GM18517 (cell line): ENCODE results near the gene CISH.

ENCODE experiments used
- ATAC-seq: cut with Tn5 transposase; IDR thresholded peaks from one replicate; pipeline ENCODE4 v1.9.1; 2021; ENCODE audit warnings: mild to moderate bottlenecking, moderate library complexity; ENCODE audit not compliant: unreplicated experiment

Gene CISH

DNA sequence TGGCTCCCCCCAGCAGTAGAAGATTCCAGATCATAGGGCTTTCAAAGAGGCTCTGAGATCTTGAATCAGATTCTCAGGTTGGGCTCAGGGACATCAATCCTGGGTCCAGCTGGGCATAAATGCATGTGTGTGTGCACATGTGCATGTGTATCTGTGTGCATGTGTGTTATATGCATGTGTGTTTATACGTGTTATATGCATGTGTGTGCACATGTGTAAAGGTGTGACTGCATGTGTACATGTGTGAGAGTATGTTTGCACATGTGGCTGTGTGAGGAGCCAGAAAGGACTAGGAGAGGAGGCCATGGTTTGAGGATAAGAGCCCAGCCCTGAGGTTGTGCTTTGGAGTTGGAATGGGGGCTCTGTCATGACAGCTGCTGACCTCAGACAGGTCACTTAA, 3.6 kb upstream of the CISH start:
- ATAC-seq, result no peak

DNA sequence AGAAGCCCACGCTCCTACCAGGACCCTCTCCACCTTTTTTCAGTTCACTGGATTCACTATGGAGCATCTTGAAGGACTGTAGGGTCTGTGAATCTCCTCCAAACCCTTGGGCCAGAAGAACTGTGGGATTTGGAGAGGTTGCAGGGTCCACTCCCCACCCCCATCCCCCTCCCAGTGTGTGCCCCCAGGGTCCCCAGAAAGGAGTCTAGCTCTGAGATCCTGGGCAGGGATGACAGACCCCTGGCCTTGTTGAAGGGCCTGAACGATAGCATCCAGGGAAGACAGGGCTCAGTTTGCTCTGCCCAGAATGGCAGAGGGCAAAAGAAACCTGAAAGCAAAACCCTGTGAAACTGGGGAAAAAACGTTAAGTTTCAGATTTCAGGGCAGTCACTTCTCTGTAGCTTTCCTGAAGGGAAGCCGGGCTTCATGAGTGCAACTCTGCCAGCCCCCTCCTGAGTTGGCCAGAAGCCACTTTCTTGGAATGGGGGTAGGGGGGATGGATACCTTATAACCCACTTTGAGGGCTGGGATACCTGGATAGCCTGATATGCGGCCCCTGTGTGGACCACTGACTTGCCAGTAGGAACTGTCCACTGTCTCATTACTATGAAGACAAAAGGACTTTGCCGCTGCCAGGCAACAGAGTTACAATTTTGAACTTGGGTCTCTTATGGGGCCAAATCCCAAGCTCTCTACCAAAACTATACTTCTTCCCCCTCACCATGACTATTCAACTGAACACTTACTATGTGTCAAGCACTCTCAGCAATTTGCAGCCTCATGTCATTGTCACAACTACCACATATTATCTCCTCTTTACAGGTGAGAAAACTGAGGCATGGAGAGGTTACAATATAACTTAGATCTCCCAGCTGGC, 1.6 kb upstream of the CISH start:
- ATAC-seq, result no peak

DNA sequence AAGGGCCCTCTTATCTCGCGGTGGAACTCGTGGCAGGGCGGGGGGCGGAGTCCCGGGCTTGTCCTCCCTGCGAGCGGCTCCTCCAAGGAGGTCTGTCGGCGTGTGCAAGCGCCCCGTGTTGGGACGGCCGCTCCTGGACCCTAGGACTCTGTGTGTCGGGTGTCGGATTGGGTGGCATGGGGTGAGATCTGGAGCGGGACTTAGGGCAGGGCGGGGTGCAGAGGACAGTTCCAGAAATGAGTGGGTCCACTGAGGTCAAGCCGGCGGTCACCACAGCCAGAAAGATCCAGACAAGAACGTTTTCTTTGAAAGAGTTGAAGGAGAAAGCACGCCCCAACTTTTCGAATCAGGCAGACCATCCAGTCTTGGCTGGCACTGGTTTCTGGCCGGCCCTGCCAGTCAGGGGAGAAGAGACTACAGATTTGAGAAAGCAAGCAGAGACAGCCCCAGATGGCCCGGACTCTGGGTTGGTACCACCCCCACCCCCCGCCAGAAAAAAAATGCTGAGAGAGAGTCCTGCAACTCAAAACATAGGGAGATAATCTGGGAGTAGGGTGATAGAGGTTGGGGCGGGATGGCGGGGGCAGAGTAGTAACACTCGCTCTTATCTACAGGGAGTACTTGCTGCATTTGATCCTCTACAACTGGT, 784 bp upstream of the CISH start:
- no peak for ATAC-seq

DNA sequence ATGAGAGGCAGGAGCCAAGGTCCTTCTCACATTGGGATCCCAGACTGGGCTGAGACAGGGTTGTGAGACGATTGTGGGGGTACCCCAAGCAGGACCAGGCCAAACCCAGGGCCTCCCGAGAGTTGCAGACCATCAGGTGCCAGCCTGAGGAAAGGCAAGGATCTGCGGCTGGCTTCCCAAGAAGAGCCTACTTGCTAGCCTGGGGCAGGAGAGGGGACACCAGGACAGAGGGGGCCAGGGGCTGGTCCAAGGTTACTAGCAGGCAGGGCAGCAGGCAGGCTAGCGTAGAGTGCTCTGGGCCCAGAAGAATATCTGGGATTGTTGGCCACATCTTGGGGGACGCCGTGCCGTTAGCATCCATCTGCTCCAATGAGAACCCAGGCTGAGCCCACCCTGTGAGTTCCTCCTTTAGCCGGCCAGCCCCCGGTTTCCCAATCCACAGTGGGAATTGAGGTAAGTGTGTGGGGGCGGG, 546 bp downstream of the CISH start:
- ATAC-seq, result no peak

DNA sequence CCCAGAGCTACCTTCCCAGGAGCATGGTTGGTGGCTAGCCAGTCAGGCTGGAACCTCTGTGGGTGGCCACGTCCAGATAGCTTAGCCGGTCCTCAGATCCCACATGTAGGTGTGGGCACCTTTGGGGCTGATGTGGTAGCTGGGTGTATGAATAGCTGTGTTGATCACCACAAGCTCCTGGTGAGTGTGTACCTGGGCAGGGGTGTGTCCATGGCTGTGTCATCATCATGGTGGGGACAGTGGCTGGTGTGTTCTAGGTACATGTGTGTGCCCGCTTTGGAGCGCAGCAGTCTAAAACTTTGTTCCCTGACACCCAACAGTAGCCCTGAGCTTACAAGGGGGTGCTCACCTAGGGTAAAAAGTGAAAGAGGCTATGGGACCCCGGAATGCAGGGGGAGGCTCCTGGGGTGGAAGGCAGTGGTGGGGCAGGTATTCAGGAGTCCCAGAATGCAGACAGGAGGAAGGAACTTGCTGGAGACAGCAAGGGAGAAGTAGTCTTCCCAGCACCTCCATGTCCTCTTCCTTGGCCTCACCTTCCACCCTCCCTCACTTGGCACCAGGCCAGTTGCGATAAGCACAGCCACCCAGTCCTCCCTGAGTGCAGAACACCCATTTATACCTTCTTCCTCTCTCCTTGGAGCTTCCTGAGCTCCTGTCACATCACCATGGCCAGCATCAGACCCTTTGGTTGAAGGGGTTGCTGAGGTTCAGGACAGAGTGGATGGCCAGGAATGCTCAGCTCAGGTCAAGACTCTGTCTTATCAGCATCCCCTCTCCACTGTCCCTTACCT, 1.2 kb downstream of the CISH start:
- no peak for ATAC-seq

DNA sequence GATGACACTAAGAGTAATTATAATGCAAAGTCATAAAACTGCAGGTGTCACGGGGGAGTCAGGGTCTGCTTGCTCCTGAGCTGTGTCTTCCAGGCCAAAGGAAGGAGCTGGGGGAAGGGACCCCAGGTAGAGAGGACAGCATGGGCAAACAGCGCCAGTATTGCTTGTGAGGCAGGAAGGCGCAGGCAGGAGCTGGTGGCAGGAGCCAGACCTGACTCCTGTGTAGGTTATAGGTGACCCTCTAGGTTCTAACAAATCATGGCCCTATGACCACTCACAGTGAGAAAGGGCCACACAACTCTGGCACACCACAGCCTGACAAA, 1.9 kb downstream of the CISH start:
- ATAC-seq, result no peak

DNA sequence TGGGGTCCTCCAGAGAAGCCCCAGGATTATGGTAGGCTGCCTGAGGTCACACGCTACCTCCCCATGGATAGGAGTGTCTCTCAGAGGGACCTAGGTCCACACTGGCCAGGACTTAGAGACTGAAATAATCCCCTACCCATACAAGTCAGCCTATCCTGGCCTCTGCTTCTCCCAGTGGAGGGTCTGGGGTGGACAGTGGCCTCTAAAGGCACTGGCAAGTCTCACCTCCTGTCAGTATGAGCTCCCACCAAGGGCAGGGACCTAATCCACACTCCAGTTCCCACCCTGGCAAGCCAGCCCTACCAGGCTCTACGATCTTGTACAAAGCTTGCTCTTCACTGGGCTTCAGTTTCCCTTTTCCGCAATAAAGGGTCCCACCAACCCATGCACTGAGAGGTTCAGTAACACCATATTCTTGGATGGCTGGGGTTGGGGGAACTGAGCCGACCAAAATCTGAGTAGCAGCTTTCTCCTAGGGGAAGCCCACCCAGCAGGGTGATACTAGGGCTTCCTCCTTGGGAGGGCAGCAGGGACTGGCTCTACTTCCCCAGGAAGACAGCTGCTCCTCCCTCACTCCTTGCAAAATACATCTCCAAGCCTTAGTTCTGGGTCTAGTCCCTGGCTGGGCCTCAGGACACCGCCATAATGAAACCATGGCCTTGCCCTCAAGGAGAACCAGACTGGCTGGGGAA, 2.4 kb downstream of the CISH start:
- no peak for ATAC-seq

DNA sequence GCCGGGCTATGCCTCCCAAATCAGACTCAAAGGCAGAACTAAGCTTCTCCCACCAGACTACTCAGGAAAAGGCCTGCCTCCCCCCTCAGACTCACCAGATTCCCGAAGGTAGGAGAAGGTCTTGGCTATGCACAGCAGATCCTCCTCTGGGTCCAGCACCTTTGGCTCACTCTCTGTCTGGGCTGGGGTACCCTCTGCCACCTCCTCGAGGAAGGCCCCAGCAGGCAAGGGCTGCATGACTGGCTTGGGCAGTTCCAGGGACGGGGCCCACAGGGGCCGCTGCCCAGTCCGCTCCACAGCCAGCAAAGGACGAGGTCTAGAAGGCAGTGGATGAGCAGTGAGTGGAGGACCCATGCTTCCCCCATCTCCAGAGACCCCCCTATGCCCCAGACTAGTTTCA, 3.3 kb downstream of the CISH start:
- ATAC-seq, result no peak

DNA sequence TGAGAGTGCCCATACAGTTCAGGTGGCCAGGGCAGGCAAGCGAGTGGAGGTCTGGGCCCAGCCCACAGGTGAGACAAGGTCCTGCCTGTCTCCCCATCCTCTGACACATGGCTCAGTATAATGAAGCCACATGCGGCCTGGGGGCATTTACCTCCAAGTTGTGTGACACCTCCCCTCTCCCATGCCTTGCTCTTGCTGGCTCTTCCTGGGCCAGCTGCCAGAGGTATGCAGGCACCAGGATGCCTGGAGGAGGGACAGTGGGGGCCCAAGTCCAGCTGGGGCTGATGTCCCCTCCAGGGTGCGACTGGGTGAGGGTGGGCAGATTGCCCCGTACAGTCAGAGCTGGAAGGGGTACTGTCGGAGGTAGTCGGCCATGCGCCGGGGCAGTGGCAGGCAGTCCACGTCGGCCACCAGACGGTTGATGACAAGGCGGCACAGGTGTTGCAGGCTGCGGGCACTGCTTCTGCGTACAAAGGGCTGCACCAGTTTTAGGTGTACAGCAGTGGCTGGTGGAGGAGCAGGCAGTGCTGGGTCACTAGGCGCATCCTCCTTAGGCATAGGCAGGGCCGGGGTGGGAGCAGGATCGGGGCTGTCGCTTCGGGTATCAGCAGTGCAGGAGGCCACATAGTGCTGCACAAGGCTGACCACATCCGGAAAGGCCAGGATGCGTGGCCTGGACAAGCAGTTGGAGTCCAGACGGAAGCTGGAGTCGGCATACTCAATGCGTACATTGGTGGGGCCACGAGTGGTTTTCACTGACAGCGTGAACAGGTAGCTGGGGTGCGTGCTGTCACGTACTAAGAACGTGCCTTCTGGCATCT, 4.1 kb downstream of the CISH start:
- no peak for ATAC-seq

DNA sequence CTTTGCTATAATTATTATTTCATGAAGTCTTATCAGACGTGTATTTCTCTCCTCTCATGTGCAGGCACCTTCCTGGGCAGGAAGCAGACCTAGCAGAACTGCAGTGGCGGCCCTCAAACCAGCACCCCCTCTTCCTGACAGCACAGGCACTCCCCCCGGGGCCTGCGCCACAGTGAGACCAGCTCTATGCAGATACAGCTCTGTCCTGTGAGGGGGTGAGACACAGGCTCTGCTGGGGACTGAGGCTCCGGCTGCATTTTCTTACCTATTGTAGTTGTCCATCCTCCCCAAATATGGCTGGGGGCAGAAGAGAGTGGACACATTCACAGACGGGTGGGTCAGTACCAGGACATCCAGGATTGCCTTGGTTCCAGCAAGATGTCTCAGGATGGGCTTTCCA, 5.0 kb downstream of the CISH start:
- ATAC-seq, result no peak

DNA sequence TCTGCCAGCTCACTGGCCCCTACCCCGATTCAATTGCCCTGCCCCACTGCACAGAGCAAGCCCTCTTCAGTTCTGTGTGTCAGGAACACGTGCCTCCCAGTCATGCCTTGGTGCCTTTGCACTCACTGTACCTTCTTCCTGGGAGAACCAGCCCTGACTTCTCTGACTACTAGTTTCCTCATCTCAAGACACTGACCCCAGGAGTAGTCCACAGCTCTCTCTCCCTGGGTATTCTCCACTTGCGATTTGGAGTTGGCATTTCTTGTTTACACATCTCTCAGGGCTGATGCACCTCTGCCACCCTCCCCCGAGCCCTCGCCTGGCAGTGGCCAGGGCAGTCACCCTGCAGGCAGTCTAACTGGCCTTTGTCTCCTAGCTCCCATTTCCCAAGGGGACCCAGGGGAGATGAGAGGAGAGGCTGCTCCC, 5.7 kb downstream of the CISH start:
- ATAC-seq, result no peak

DNA sequence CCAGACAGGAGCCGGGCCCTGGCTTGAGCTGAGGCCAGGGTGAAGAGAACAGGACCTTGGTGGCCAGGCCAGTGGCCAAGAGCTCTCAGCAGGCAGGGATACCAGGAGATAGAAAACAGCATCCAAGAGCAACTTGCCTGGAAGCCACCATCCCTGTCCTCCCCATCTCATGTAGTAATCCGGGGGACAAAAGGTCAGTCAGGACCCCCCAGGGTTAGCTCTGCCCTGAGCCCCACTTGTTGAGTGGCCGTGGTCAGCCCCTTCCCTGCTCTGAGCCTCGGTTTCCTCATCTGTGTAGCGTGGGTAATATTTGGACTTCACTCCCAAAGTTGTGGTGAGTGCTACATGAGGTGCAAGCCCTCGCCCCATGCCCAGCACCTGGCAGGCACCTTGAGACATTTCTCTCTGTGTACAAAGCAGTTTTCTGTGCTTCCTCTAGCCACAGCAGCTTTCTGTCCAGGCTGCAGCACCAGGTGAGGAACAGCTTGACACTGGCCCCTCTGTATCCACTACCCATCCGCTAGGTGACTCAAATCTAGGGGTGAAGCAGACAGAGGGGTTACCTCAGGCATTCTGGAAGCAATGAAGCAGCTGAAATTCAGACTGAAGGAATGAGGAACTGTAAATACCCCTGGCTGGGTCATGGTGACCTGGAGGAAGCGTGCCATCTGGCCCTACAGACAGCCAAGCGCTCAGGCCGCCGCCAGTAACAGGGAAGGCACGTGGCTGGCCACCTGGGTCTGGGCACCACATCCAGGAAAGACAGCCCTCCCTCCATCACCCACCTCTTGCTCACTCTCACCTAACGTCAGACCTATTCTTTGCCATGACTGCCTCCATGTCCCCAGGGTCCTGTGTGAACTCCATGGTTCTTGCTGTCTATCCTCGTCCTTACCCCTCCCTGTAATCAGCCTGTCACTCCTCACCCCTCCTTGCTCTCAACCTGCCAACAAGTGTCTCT, 6.7 kb downstream of the CISH start:
- no peak for ATAC-seq

DNA sequence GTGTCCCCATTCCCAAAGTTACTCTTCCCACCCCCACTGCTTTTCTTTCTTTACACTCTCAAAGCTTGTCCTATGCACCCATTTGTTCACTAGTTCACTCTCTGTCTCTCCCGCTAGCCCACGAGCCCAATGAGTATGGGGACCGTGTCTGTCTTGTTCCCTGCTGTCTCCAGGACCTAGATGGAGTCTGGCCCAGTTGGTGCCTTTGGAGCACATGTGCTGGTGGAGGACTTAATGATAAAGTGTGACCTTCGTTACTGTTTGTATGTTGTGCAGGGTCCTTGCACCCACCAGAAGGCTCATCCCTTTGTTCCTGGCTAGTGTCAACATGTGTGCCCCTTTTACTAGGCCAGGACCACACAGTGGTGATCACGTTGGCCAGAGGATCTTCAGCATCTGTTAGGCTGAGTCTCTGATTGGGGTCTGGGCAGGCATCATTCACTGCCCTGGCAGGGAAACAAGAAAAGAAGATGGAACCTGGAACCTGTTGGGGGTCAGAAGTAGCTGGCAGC, 7.4 kb downstream of the CISH start:
- no peak for ATAC-seq

DNA sequence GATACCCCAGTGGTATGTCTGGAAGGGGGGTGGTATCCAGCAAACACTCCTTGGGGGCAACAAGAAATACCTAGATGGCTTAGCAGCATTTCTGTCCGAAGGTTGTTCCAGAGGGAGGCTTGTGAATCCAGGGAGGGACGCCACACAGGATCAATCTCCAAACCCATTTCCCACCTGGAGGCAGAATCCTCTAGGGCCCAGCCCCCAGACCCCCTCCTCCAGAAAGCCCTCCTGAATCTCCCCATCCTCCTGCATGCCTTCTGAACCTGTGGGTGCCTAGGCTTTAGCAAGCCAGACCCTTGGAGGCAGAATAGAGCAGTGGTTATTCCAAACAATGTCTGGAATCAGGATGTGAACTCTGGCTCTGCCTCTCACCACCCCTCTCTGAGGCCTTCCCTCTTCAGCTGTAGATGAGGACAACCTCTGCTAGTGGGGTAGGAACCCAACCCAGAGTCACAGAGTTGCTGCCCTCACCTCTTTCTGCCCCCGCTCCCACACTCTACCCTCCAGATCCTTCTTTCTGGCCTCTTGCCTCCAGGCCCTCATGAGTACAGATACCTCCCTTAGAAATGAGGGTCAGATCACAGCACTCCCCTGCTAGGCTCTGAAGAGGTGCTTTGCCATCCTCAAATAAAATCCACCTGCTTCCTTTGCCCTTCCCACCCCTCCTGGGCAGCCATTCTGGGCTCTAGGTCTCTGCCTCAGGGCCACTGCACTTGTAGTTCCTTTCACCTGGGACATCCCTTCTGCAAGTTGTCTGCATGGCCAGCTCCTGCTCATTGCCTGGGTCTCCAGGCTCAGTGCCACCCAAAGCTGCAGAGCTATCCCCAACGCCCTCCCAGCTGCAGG, 8.1 kb downstream of the CISH start:
- ATAC-seq, result no peak

DNA sequence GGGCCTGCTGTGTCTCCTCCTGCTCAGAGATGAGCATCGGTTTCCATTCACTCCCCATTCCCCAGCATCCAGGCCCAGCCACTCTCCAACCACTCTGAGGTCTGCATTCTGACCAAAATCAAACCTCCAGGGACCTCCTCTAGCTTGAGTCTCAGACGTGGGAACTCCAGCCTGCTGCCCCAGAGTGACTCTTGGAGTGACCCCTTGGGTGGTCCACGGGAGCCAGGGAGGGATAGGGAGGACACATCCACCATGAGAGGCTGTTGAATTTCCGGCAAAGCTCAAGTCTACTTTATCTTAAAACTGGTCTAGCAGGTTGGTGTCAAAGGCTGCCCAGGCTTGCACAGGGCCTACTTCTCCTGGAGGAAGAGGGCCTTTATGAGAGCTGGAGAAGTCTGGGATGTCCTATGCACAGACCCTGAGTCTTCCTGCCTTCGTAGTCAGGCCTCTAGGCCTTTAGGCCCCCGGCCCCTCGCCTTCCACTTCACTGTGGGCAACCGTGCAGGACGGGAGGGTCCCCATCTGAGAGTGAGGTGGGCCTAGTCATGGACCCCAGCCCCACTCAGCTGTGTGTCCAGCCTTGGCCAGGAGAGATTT, 8.9 kb downstream of the CISH start:
- no peak for ATAC-seq

DNA sequence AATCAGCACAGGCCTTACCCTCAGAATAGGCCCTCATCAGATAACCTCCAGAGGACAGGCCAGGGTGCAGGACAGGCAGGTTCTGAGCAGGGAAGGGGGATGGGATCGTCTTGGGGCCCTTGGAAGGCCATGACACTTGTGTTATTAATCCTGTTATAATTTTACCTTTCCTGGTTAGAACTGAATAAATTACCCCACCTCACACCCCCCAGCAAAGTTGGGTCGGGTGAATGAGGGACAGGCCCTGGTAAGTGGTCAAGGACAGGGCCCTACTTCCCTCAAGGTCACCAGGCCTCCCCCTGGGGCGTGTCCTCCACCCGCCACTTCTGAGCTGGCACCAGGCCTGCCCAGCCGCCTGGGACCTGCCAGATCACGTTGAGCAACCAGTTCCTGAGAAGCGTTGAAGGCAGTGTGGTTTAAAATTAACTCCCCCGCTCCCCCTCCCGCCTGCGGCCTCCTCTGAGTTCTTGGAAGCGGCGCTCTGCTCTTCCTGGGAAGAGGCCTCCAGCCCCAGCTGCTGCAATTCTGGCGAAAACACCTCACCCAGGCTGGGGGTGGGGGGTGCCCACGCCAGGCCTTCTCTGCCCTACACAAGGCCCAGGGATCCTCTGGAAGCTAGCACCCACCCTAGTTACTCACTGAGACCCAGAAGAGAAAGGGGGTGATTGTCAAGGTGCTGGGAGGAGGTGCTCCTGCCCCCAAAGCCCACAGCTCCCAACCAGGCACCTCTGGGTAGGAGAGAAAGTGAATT, 10.6 kb downstream of the CISH start:
- no peak for ATAC-seq
